GM18507 (cell line): ENCODE results near the gene TMEM63B.
"Not testable (repeated sequence)": the region's sequence is repeated elsewhere in the genome, so short reads cannot be mapped to it uniquely, and the experiment has no call there.

Experiments
- DNase-seq: peaks from one replicate; pipeline ENCODE4 v3.0.0; 2011; ENCODE audit warnings: low read depth; ENCODE audit not compliant: insufficient read length; ENCODE audit errors: extremely low spot score
- FAIRE-seq: peaks from 2 replicates; lab custom pipeline; 2011; peaks lifted over from hg19 to GRCh38; lab: Jason Lieb, UNC

Gene TMEM63B

GRCh38 chr6:44127186-44128019 lies at the start of gene TMEM63B, which contains the start of gene MRPL14:
Gene TMEM63B (plus strand): TSS chr6:44127554. CDS start chr6:44134585, 7,031 bp downstream.
Gene MRPL14 (minus strand): TSS chr6:44127452. CDS start chr6:44116611, 10,841 bp downstream.
- DNase-seq (peak; percentile 98), FAIRE-seq (no peak)

DNA sequence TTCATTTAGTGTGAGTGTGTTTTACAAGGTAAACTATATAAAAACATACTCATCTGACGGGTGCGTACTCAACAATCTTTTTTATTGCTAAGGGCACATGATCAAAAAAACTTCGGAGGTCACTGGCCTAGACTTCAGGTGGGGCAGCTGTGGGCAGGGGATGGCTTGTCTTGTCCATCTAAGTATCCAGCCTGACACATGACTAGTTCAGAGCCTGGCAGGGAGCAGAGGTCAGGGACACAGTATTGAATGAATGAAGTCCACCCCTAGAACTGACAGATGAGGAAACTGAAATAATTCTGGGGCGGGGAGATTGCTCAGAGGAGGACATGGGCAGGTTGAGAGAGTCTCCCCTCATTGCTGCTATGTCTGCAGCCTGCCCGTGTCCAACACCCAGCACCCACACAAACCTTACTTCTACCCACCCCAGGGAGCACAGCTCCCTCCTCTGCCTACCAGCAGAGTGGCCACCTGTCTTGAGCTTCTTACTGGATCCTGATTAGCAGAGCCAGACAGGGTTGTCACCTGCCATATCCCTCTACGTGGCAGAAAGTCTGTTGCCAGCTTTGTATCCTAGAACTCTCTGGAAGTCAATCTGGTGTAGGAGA lies 49.0 kb upstream of the TMEM63B start:
- FAIRE-seq (no peak), DNase-seq (no peak)

DNA sequence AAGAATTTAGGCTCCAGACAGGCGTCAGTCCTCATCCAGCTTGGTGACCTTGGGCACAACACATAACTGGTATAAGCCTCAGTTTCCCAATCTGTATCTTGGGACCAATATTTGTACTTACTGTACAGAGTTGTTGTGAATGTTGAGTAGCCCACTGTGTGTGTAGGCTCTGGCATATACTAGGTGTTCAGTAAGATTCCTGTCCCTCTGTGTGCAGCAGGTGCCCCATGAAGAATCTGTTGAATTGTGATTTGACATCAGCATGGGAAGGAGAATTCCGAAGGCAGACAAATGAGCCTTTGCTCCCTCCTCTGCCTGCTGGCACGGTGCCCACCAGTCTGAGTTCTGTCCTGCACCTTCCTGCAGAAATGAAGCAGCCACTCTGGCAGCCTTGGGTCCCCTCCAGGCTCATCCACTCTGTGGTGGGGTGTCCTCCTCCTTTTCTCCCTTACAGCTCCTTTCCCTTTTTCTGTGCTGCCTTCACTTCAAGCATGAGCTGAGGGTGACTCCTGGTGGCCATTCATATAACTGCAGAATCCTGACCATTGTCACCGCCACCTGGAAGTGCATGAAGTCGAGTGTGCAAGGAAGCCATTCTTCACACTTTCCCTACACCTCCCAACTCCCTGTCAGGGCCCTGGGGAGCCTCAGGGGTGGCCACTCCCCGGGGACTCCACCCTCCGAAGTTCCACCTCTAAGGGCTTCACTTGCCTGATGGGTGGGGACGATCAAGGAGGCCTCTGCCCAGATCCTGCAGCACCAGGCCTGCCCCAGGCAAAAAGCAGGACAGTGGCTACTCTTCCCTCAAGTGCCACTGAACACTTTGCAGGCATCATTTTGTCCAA lies 48.3 kb upstream of the TMEM63B start:
- FAIRE-seq (peak; percentile 84), DNase-seq (peak; percentile 51)

DNA sequence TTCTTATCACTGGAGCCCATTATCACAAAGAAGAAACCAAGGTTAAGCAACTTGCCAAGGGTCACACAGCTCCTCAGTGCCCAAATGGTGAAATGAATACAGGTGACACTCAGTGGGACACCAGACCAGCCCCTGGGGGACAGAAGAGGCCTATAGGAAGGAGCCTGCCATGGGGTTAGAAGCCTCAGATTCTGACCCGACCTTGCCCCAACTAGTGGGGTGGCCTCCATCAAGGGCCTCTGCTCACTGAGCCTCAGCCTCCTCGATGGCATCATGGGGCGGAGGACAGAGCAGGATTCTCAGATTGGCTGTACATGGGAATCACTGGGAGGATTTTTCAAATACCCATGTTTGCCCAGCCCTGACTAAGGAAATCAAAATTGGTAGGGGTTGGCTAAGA lies 47.7 kb upstream of the TMEM63B start:
- DNase-seq, result no peak
- no peak for FAIRE-seq

DNA sequence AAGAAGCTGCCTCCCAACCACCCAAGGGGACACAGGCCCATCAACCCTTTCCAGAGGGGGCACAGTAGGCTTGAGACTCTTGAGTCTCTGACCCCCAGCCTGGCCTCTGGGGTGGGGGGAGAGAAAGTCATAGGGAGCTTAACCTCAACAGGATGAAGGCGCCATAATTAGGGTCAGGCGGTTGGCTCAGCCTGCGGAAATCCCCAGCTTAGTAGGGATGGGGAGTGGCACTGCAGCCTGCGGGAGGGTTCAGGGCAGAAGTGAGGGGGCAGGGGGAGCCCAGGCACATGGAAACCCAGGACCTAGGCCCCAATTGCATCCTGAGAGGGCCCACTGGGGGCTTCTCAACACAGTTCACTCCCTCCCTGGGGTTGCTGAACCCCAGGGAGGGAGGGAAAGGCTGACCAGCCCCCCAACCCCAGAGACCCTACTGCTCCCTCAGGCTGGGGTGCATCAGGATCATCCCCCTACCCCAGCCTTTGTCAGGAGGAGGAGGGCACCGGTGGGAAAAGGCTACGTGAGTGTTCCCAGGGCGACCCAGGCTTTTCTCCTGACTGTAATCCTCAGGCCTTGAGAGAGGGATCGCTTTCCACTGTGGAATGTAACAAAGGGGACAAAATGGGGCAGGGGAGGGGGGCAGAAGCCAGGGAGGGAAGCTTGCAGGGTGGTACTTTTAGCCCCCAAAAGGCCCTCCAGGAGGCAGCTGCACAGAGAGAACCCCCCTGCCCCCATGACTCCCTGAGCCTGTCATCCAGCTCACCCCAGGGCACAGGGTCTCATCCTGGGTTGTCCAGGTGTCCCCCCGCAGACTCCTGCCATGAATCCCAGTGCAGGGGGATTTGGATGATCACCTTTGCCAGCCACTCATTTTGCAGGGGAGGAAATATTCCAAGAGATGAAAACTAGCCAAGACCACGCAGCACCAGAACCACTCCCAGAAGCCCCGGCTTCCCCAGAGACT lies 46.5 kb upstream of the TMEM63B start:
- FAIRE-seq, result no peak
- DNase-seq, result no peak

GRCh38 chr6:44081753-44082152 lies 45.6 kb upstream of the TMEM63B start:
- no peak for FAIRE-seq

GRCh38 chr6:44082872-44083321 lies 44.5 kb upstream of the TMEM63B start:
- no peak for FAIRE-seq

More at GRCh38 chr6:44081753-44082152, 45.6 kb upstream of the TMEM63B start:
- no peak for DNase-seq

GRCh38 chr6:44084231-44085014 lies 42.9 kb upstream of the TMEM63B start:
- FAIRE-seq, result no peak
- no peak for DNase-seq

More at GRCh38 chr6:44082872-44083321, 44.5 kb upstream of the TMEM63B start:
- DNase-seq, result no peak

DNA sequence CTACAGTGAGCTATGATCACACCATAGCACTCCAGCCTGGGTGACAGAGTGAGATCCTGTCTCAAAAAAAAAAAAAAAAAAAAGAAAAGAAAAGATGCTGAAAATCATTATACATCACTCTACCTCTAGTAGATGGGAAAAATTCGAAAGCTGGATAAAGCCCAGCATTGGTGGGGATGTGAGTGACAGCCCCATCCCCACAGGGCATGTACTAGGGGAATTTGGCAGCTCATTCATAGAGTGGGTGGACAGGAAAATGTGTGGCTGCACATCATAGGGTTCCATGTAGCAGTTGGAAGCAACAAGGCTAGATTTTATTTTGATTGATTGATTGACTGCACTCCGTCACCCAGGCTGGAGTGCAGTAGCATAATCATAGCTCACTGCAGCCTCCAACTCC lies 42.1 kb upstream of the TMEM63B start:
- no peak for FAIRE-seq
- no peak for DNase-seq

- DNase-seq (no peak), FAIRE-seq (no peak)
Measured at GRCh38 chr6:44086931-44087574, 40.3 kb upstream of the TMEM63B start.

DNA sequence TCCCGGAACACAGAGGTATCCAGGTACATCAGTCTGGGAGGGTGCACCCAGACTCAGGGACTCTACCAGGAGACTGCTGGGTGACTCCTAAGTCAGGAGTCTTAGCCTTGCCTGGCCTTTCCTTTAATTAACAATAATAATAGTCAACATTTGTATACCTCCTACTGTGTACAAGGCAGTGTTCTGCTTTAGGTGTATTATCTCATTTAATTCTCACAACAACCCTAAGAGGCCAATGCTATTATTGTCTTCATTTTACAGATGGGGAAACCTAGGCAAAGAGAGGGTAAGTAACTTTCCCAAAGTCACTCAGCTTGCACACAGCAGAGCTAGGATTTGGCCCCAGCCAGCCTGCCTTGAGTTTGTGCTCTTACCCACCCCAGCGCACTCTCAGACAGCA lies 39.7 kb upstream of the TMEM63B start:
- FAIRE-seq (no peak), DNase-seq (no peak)

GRCh38 chr6:44088827-44089590 lies 38.3 kb upstream of the TMEM63B start:
- DNase-seq (no peak), FAIRE-seq (no peak)

DNA sequence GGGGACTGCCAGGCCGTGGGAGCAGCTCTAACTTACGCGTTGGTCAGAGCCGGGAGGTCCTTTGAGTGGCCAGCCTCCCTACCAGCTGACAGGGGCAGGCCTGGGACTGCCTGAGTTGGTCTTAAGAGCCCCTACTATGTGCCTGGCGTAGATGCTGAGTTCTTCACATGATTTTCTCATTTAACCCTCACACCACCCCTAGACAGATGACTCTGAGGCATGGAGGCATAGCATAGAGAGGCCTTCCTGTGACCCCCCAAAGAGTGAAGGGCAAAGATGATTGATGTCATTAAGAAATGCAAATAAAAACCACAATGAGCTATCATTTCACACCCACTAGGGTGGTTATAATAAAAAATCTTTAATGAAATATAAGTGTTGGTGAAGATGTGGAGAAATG lies 36.9 kb upstream of the TMEM63B start:
- DNase-seq (no peak), FAIRE-seq (no peak)

- not testable (repeated sequence) for DNase-seq, FAIRE-seq
Measured at GRCh38 chr6:44091356-44091755, 36.0 kb upstream of the TMEM63B start.

DNA sequence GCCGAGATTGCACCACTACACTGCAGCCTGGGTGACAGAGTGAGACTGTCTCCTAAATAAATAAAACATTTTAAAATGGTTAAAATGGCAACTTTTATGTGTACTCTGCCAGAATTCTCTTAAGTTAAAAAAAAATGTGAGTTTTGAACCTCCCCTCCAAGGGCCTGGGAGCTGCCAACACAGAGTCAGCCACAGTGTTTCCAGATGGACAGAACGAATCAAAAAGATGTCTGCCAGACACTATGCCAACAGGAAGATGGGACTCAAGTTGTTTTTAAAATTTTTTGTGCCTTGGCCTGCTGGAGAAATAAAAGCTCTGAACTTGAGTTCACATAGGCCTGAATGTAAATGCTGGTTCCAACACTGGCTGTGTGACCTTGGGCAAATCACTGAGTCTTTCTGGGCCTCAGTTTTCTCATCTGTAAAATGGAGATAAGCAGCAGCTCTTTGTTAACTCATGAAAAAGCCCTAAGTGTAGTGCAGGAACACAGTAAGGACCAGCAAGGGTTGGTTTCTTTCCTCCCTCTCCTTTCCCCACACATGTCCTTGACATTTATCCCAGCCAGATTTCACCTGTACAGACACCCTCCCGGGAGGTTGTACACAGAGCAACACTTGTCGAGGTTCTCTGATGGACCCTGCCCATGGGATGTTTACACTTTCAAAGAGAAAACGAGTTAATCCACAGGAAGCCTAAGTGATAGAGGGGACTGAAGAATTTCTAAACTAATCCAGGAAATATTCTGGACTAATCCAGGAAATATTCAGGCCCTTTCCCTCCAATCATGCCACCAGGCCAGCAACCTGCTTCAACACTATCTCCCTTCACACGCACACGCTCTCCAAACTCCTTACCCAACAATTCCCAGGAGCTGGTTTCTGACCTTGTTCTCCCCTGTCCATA lies 35.1 kb upstream of the TMEM63B start:
- no peak for FAIRE-seq

DNA sequence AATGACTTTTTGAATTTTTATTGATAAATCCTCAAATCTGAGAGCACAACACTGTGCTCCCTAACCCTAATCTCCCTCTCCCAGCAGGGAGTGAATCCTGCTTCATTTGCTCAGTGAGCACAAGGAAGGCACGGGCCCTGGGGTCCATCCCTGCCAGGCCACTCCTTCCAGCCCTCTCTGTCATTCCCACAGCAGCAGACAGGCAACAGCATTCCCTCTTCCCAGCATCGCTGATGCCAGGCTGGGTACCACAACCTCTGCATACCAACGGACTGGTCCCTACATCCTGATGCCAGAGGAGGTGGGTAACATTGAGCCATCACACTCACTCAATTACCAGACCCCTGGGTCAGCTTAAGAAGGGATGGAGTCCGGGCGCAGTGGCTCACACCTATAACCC lies 34.3 kb upstream of the TMEM63B start:
- DNase-seq, result no peak
- FAIRE-seq, result no peak

More for the DNA sequence above, 35.1 kb upstream of the TMEM63B start:
- no peak for DNase-seq
